PC-3 (cell line): ENCODE data around the gene MACROD2.

Experiments
- EZH2phosphoT487 ChIP-seq: fragments of 300-600 bp; sonication (generic); IDR thresholded peaks from 2 replicates; pipeline ENCODE4 v1.6.1; 2018; ENCODE audit warnings: mild to moderate bottlenecking, antibody characterized with exemption, low read length, borderline replicate concordance
- TF ChIP-seq, protein P1 (sequence below): fragments of 300-600 bp; sonication (generic); conservative IDR thresholded peaks from 2 replicates; pipeline ENCODE4 v1.5.1; 2017; ENCODE audit warnings: antibody characterized with exemption, low read depth, mild to moderate bottlenecking, low read length

DNA sequence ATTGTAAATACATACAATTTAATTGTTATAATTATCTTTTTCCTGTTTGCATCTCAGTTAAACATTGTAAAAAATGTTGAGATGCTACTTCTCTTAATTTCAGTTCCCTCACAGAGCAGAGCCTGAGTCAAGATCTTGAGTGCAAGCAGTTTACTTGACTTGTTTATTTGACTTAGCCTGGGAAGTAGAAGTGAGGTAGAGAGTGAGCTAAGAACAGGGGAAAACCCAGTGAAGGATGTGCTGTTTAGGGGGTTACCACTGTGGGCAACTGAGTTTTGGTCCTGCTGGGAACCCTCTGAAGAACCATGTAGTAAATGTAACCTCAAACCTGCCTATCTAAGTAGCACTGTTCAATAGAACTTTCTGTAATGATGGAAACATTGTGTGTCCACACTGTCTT is 837.3 kb downstream of the MACROD2 start:
- TF ChIP-seq, protein P1, sequence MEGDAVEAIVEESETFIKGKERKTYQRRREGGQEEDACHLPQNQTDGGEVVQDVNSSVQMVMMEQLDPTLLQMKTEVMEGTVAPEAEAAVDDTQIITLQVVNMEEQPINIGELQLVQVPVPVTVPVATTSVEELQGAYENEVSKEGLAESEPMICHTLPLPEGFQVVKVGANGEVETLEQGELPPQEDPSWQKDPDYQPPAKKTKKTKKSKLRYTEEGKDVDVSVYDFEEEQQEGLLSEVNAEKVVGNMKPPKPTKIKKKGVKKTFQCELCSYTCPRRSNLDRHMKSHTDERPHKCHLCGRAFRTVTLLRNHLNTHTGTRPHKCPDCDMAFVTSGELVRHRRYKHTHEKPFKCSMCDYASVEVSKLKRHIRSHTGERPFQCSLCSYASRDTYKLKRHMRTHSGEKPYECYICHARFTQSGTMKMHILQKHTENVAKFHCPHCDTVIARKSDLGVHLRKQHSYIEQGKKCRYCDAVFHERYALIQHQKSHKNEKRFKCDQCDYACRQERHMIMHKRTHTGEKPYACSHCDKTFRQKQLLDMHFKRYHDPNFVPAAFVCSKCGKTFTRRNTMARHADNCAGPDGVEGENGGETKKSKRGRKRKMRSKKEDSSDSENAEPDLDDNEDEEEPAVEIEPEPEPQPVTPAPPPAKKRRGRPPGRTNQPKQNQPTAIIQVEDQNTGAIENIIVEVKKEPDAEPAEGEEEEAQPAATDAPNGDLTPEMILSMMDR = no peak
- no peak for TF ChIP-seq EZH2phosphoT487
